Measurements from ENCODE around the gene KLHDC4. TPM values are rescaled to one million over a fixed set of nuclear protein-coding genes. Genes with fewer than 3 reads are reported as not detected.
A peak's percentile ranks its signal among the peaks of the same experiment; 100 is the strongest.

Gene KLHDC4
- total RNA-seq, 2 experiments from 2014 or later = 147 to 233 TPM

- H3K4me3 ChIP-seq (ENCODE audit: low read depth, low read length, poor library complexity, severe bottlenecking) = no peak overlapping the region
- no peak for TF ChIP-seq CTCF (conservative IDR thresholded peaks at IDR 0.05; ENCODE audit: low read length)
- TF ChIP-seq EZH2phosphoT487 (IDR thresholded peaks at IDR 0.05; ENCODE audit: borderline replicate concordance, low read depth, low read length) = no peak
- peak overlapping the region; percentile 89 for H3K27ac ChIP-seq (ENCODE audit: low read depth, low read length, poor library complexity, severe bottlenecking)
- H3K4me2 ChIP-seq (ENCODE audit: low read length) = peak overlapping the region; percentile 55
- peaks cover 92% of the 10 kb centered on the region for H3K36me3 ChIP-seq (ENCODE audit: insufficient read depth, low read length)
- peaks cover 7% of the 10 kb centered on the region; the same call in 1 of the 2 replicates for H3K79me2 ChIP-seq (ENCODE audit: insufficient read depth, low read depth, low read length)
- ChIA-PET POLR2A (interaction anchor here (0.9 to 1.0 kb wide), 2 partner anchors 13 to 17 kb away, joined by 3 to 4 read pairs; no protein-coding TSS in a partner anchor), CTCF (ENCODE audit: unreplicated experiment) (no interaction called here)
- H4K20me1 ChIP-seq (ENCODE audit: insufficient read depth, low read length) = no peaks in the 10 kb centered on the region
- no TSS peak for BruUV-seq (replicated peaks)
- H3K4me1 ChIP-seq (ENCODE audit: insufficient read depth, low read length, poor library complexity, severe bottlenecking) = peaks cover 33% of the 10 kb centered on the region
- H2AFZ ChIP-seq (ENCODE audit: low read length) = no peak overlapping the region
- H3K9me2 ChIP-seq (ENCODE audit: insufficient read depth, low read length) = no peaks in the 10 kb centered on the region
- intact Hi-C loops (cut with micrococcal nuclease; ENCODE audit: unreplicated experiment) = no loop called here
- no peaks in the 10 kb centered on the region for H3K9me3 ChIP-seq (ENCODE audit: low read length)
- DNase-seq (ENCODE audit: low spot score) = no peak
Observed at GRCh38 chr16:87712184-87712762, 53.5 kb downstream of the KLHDC4 start.

- Histone ChIP-seq H4K20me1 (ENCODE audit: insufficient read depth, low read length) (no peaks in the 10 kb centered on the region), H3K4me1 (ENCODE audit: insufficient read depth, low read length, poor library complexity, severe bottlenecking) (peaks cover 31% of the 10 kb centered on the region), H2AFZ (ENCODE audit: low read length) (no peak overlapping the region), H3K4me2 (ENCODE audit: low read length) (no peak overlapping the region), H3K4me3 (ENCODE audit: low read depth, low read length, poor library complexity, severe bottlenecking) (no peak overlapping the region), H3K9me3 (ENCODE audit: low read length) (no peaks in the 10 kb centered on the region), H3K27ac (ENCODE audit: low read depth, low read length, poor library complexity, severe bottlenecking) (no peak overlapping the region), H3K36me3 (ENCODE audit: insufficient read depth, low read length) (peaks cover 92% of the 10 kb centered on the region), H3K79me2 (ENCODE audit: insufficient read depth, low read depth, low read length) (peaks cover 7% of the 10 kb centered on the region; the same call in 1 of the 2 replicates), H3K9me2 (ENCODE audit: insufficient read depth, low read length) (no peaks in the 10 kb centered on the region)
- intact Hi-C loops (cut with micrococcal nuclease; ENCODE audit: unreplicated experiment) = no loop called here
- CTCF ChIA-PET (ENCODE audit: unreplicated experiment) = interaction anchor here (0.6 kb wide), 1 partner anchor 19 kb away, joined by 3 read pairs; no protein-coding TSS in a partner anchor
- no TSS peak for BruUV-seq (replicated peaks)
- TF ChIP-seq EZH2phosphoT487 (IDR thresholded peaks at IDR 0.05; ENCODE audit: borderline replicate concordance, low read depth, low read length) (no peak), CTCF (conservative IDR thresholded peaks at IDR 0.05; ENCODE audit: low read length) (no peak)
- DNase-seq (ENCODE audit: low spot score) = no peak
- POLR2A ChIA-PET = no interaction called here
Observed at GRCh38 chr16:87710887-87711286, 54.9 kb downstream of the KLHDC4 start.

- Histone ChIP-seq H3K4me2 (ENCODE audit: low read length) (no peak overlapping the region), H3K9me2 (ENCODE audit: insufficient read depth, low read length) (no peaks in the 10 kb centered on the region), H3K27ac (ENCODE audit: low read depth, low read length, poor library complexity, severe bottlenecking) (no peak overlapping the region), H3K9me3 (ENCODE audit: low read length) (no peaks in the 10 kb centered on the region), H4K20me1 (ENCODE audit: insufficient read depth, low read length) (no peaks in the 10 kb centered on the region), H3K79me2 (ENCODE audit: insufficient read depth, low read depth, low read length) (peaks cover 9% of the 10 kb centered on the region; the same call in 1 of the 2 replicates), H3K4me3 (ENCODE audit: low read depth, low read length, poor library complexity, severe bottlenecking) (no peak overlapping the region), H3K4me1 (ENCODE audit: insufficient read depth, low read length, poor library complexity, severe bottlenecking) (peaks cover 28% of the 10 kb centered on the region), H3K36me3 (ENCODE audit: insufficient read depth, low read length) (peaks cover 91% of the 10 kb centered on the region), H2AFZ (ENCODE audit: low read length) (no peak overlapping the region)
- intact Hi-C loops (cut with micrococcal nuclease; ENCODE audit: unreplicated experiment) = loop anchor here (10.0 kb wide), 1 partner anchor 845 kb away; no protein-coding TSS in a partner anchor
- ChIA-PET CTCF (ENCODE audit: unreplicated experiment) (no interaction called here), POLR2A (no interaction called here)
- no peak for DNase-seq (ENCODE audit: low spot score)
- no peak for TF ChIP-seq EZH2phosphoT487 (IDR thresholded peaks at IDR 0.05; ENCODE audit: borderline replicate concordance, low read depth, low read length)
- no peak for TF ChIP-seq CTCF (conservative IDR thresholded peaks at IDR 0.05; ENCODE audit: low read length)
- no TSS peak for BruUV-seq (replicated peaks)
Observed at GRCh38 chr16:87709677-87710076, 56.1 kb downstream of the KLHDC4 start.

All from OCI-LY7 (cell line).